Iris pigment epithelial cell (primary cell): ENCODE results near the gene BLACAT1.
A peak's percentile ranks its signal among the peaks of the same experiment; 100 is the strongest.

Source experiments
- DNase-seq: peaks from one replicate; pipeline ENCODE4 v3.0.0-alpha.2; 2011; ENCODE audit warnings: low read depth

The BLACAT1 gene

DNA sequence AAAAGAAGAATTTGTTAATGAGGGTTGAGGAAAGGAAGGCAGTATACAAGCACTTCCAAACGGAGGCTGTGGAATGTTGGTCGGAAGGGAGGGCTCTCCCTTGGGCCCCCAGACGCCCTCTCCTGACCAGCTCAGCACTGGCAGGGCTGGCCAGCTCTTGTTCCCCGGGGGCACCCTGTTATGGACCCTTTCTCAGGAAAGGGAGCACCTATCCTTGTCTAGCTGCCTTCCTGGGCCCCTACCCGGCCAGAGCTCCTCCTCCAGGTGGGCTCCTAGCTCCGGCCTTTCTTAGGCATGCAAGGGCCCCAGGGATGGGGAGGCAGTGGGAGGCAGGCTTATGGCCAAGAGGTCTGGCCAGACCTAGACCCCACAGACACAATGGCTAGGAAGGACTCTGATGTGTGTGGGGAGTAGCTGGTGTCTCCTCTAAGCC lies 926 bp downstream of the BLACAT1 start:
- DNase-seq = no peak

- DNase-seq = no peak
Measured at GRCh38 chr1:205453466-205453865, 2.4 kb downstream of the BLACAT1 start.

GRCh38 chr1:205452933-205453332 lies 2.9 kb downstream of the BLACAT1 start:
- DNase-seq = no peak

DNA sequence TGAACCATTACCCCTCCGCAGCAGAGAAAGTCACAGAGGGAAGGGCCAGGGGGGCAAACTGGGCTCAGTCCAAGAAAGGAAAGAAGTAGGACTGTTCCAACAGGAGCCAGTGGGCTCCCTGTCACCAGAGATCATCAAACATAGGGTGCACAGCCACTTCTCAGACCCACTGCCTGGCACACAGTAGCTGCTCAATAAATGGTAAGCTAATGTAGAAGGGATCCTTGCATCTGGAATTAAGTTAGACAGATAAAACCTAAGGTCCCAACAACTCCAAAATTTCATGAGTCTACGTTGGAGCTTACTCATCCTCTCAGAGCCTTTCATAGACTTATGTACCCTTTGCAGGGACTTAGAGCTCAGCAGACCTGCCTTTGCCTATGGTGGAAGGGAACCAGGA lies 3.5 kb downstream of the BLACAT1 start:
- no peak for DNase-seq

DNA sequence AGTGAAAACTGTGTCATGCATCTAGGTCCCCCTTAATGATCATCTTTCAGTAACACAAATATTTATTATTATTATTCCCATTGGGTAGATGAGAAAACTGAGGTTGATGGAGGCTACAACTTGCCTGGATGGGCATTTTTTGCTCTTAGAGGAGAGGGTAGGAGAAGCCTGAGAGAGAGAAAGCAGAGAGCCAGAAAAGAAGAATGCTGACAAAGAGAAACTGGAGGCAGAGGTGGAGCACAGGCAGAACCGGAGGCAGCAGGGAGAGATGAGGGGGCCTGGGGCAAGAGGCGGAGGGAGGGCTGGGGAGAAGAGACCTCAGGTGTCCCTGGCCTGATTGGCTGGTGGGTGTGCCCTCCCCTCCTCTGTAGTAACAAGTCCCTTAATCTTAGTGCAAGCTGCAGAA lies 4.1 kb downstream of the BLACAT1 start:
- DNase-seq = no peak

DNA sequence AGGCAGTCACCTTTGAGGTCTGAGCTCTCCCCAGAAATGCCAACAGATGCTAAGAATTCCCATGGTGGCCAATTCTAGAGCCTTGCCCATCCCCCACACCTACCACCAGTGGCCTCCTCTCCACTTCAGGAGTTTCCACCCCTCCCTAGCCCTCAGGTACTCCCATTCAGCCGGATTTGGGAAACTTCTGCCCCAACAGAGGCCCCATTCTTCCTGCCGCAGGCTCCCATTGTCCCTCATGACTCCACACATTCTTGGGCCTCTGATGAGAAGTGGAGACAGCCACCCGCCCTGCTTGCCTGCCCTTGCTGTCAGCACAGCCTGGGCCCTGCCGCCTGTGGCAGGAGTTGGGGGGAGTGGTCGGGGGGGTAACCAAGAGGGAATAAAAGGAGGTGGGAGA lies 4.6 kb downstream of the BLACAT1 start:
- no peak for DNase-seq

DNA sequence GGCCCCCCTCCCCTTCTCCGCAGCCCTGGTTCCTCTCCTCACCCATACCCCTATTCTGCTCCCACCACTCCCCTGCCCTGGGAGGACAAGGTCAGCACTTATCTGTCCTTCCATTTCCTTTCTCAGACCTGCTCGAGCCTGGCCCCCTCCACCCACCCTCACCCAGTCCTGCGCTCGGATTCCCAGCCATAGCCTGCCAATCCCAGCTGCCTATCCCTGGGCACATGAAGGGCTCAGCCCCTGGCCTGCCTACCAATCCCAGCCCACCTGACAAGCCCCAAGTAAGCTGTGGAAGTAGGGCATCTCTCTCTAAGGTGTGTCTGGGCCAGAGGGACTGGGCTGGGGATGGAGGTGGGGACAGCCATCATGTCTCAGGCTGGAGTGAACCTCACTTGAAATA lies 5.4 kb downstream of the BLACAT1 start:
- DNase-seq = no peak

- DNase-seq = peak; percentile 42
Measured at GRCh38 chr1:205449750-205450443, 5.9 kb downstream of the BLACAT1 start.

DNA sequence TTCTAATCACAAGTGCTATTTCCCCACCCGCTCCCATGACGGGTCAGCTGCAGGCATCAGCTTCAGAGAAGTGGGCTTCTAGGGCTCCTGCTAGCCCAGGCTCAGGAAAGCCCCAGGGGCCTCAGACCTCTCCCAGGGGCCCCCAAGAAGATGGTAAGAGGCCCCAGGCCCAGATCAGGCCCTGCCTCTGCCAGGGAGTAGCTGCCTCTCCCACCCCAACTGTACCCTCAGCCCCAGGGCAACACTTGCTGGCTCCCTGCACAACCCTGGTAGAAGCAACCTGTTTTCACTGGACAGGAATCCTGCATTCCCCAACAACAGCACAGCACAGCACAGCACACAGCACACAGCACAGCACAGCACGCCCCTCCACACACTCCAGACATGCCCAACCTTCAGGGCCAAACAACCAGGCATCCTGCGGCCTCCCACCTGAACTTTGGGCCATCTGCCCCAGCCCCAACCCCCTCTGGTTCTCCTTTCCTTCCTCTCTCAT lies 6.5 kb downstream of the BLACAT1 start:
- DNase-seq = no peak

DNA sequence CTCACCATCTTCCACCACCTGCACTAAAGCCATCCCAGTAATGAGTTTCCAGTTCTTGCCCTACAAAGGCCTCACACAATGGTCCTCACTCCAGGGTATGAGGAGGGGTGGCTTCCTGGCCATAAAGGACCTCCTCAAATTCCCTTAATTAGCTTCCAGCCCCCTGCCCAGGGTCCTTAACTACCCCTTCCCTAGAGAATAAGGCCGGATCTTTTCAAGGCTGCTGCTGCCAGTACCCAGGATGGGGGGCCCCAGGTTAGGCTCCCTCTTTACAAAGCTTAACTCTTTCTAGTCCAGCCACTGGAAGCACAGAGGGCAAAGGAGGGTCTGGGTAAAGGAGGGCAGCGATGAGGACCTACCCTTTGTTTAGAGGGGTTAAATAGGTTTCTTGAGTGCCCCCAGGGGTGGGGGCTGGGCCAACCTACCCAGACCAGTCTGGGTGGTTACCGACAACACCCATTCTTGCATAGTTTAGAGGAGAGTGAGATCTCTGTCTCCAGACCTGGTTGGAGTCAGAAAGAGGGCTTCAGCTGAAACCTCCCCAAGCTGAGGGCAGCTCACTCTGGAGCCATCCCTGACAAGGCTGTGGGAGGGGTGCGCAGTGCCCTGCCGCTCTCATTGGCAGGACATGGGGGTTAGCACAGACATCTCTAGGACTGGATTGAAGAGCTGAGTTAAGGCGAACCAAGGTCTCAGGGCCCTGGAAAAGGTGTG lies 7.1 kb downstream of the BLACAT1 start:
- no peak for DNase-seq

GRCh38 chr1:205447457-205448341 lies 8.1 kb downstream of the BLACAT1 start:
- no peak for DNase-seq

DNA sequence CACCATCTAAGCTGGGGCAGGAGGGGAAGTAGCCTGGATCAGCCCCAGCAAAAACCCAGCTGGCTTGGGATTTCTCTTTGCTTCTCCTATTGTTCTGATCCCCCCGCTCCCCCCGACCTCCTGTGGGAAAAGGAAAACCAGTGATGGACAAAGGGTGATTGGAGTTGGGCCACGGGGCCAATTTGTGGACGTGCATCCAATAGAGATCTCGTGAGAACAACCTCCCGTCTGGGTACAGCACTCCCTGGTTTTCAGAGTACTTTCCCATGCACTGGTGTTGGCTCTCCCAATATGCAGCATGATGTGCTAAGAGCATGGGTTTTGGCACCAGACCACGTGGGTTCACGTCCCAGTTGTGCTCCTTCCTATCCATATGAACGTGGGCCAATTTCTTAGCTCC lies 9.0 kb downstream of the BLACAT1 start:
- DNase-seq = no peak

DNA sequence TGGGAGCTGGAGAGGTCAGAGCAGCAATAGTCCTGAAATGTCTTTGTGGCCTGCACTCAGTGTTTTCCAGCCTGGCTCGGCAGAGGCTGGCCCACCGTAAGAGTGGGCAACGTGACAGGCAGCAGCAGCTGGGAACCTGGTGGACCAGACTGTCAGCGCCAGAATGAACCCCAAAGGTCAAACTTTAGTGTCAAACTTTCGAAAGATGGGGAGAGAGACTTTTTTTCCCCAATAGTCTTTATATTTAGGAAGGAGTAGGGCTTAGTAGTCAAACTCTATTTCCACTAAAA lies 10.3 kb downstream of the BLACAT1 start:
- no peak for DNase-seq

GRCh38 chr1:205444931-205445645 lies 10.8 kb downstream of the BLACAT1 start:
- DNase-seq = peak; percentile 46

GRCh38 chr1:205444300-205444930 lies 11.4 kb downstream of the BLACAT1 start:
- DNase-seq = no peak

- no peak for DNase-seq
Measured at GRCh38 chr1:205443585-205444299, 12.1 kb downstream of the BLACAT1 start.

GRCh38 chr1:205442051-205442725 lies 13.7 kb downstream of the BLACAT1 start:
- no peak for DNase-seq

DNA sequence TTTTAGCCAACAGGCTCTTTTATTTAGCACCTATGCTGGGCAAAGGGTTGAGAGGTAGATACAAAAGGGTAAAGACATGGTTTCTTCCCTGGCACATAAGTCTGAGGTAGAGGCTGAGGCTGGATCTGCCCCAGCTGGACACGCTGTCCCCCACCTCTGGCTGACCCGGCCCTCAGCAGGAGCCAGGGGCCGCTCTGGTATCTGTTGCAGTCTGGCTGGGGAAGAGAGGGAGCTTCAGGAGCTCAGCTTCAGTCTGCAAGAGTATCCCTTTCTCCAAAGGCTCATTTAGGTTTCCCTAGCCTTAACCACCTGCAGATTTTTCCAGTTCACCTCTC lies 14.2 kb downstream of the BLACAT1 start:
- DNase-seq = no peak

DNA sequence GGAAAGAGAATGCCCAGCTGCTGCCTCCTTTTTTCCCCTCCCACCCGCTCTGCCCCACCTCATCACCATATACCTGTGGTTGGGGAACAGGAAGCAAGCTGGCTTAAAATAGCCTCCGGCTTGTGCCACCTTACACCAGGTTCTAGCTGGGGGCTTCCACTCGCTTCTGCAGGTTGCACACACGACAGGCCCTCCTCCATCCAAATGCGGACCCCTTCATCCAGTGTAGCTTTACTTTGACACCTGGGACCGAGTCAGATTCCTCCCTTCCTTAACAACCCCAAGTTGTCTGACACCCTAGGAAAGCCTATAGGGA lies 14.6 kb downstream of the BLACAT1 start:
- no peak for DNase-seq

- DNase-seq = peak; percentile 72
Measured at GRCh38 chr1:205440476-205441317, 15.1 kb downstream of the BLACAT1 start.
